ENCODE results near the gene DYRK2. TPM values are rescaled to one million over a fixed set of nuclear protein-coding genes. Genes with fewer than 3 reads are reported as not detected.

Gene DYRK2
- total RNA-seq, result 10 to 100 TPM; 72.9 to 73.1 TPM

GRCh38 chr12:67648521-67649260 lies at the start of gene DYRK2:
TSS of gene DYRK2 (plus strand) at chr12:67648745. CDS start at chr12:67649134, 389 bp downstream.
- H3K36me3 Mint-ChIP-seq (ENCODE audit: low read depth), result peaks cover 28% of the 10 kb centered on the region
- ATAC-seq (peak; percentile 61), DNase-seq (peak; percentile 82)
- ChIA-PET POLR2A (interaction anchor here (0.7 to 2.1 kb wide), 13 partner anchors 10 to 380 kb away, joined by 3 to 29 read pairs (median 6); partner anchors contain the start of gene CAND1), CTCF (interaction anchor here (0.7 to 1.5 kb wide), 7 partner anchors 13 to 294 kb away, joined by 3 to 12 read pairs (median 3); no protein-coding TSS in a partner anchor)
- no peaks in the 10 kb centered on the region for H3K9me3 Mint-ChIP-seq (ENCODE audit: insufficient read depth)
- peak within 1 kb of the TSS; percentile 89 for H3K27ac Mint-ChIP-seq
- peak within 1 kb of the TSS; percentile 94 for H3K4me3 Mint-ChIP-seq
- no peaks in the 10 kb centered on the region for H3K27me3 Mint-ChIP-seq (ENCODE audit: low read depth)
- peaks cover 39% of the 10 kb centered on the region for H3K4me1 Mint-ChIP-seq (ENCODE audit: low read depth)

- Mint-ChIP-seq H3K4me1 (ENCODE audit: low read depth) (peaks cover 3% of the 10 kb centered on the region), H3K27me3 (ENCODE audit: low read depth) (no peaks in the 10 kb centered on the region), H3K36me3 (ENCODE audit: low read depth) (peaks cover 18% of the 10 kb centered on the region), H3K9me3 (ENCODE audit: insufficient read depth) (peaks cover 21% of the 10 kb centered on the region), H3K4me3 (no peak overlapping the region), H3K27ac (no peak overlapping the region)
- ChIA-PET POLR2A (no interaction called here), CTCF (interaction anchor here (0.9 to 2.2 kb wide), 3 partner anchors 9 to 14 kb away, joined by 3 to 8 read pairs (median 3); no protein-coding TSS in a partner anchor)
- DNase-seq (no peak), ATAC-seq (no peak)
These were observed 48.9 kb upstream of the DYRK2 start for GRCh38 chr12:67599691-67600090.

GRCh38 chr12:67601126-67601525 lies 47.4 kb upstream of the DYRK2 start:
- ChIA-PET POLR2A (interaction anchor here (1.4 kb wide), 1 partner anchor 47 kb away, joined by 3 read pairs; the partner anchor contains the start of gene DYRK2), CTCF (interaction anchor here (2.2 kb wide), 1 partner anchor 10 kb away, joined by 8 read pairs; no protein-coding TSS in a partner anchor)
- Mint-ChIP-seq H3K36me3 (ENCODE audit: low read depth) (peaks cover 18% of the 10 kb centered on the region), H3K27me3 (ENCODE audit: low read depth) (no peaks in the 10 kb centered on the region), H3K4me3 (no peak overlapping the region), H3K9me3 (ENCODE audit: insufficient read depth) (peaks cover 21% of the 10 kb centered on the region), H3K4me1 (ENCODE audit: low read depth) (no peaks in the 10 kb centered on the region), H3K27ac (no peak overlapping the region)
- DNase-seq, result no peak
- no peak for ATAC-seq

- POLR2A ChIA-PET, result no interaction called here
These were observed 39.2 kb upstream of the DYRK2 start for GRCh38 chr12:67609226-67609870.

GRCh38 chr12:67613040-67613439 lies 35.5 kb upstream of the DYRK2 start:
- CTCF ChIA-PET, result interaction anchor here (0.7 kb wide), 1 partner anchor 14 kb away, joined by 3 read pairs; no protein-coding TSS in a partner anchor
- POLR2A ChIA-PET, result no interaction called here
- no peak for DNase-seq
- peaks cover 7% of the 10 kb centered on the region for H3K27me3 Mint-ChIP-seq (ENCODE audit: low read depth)
- no peak overlapping the region for H3K4me3 Mint-ChIP-seq
- no peak for ATAC-seq
- no peaks in the 10 kb centered on the region for H3K9me3 Mint-ChIP-seq (ENCODE audit: insufficient read depth)
- no peak overlapping the region for H3K27ac Mint-ChIP-seq
- peaks cover 2% of the 10 kb centered on the region for H3K36me3 Mint-ChIP-seq (ENCODE audit: low read depth)
- H3K4me1 Mint-ChIP-seq (ENCODE audit: low read depth), result no peaks in the 10 kb centered on the region

More at GRCh38 chr12:67609226-67609870, 39.2 kb upstream of the DYRK2 start:
- ATAC-seq (no peak), DNase-seq (no peak)
- Mint-ChIP-seq H3K4me1 (ENCODE audit: low read depth) (no peaks in the 10 kb centered on the region), H3K9me3 (ENCODE audit: insufficient read depth) (no peaks in the 10 kb centered on the region), H3K4me3 (no peak overlapping the region), H3K36me3 (ENCODE audit: low read depth) (peaks cover 2% of the 10 kb centered on the region), H3K27ac (no peak overlapping the region), H3K27me3 (ENCODE audit: low read depth) (peaks cover 4% of the 10 kb centered on the region)
- CTCF ChIA-PET, result interaction anchor here (1.5 kb wide), 1 partner anchor 39 kb away, joined by 3 read pairs; the partner anchor contains the start of gene DYRK2

- H3K4me3 Mint-ChIP-seq, result no peak overlapping the region
- H3K4me1 Mint-ChIP-seq (ENCODE audit: low read depth), result peaks cover 5% of the 10 kb centered on the region
- H3K27ac Mint-ChIP-seq, result no peak overlapping the region
- no peak for ATAC-seq
- peaks cover 5% of the 10 kb centered on the region for H3K27me3 Mint-ChIP-seq (ENCODE audit: low read depth)
- POLR2A ChIA-PET, result interaction anchor here (0.9 kb wide), 1 partner anchor 11 kb away, joined by 3 read pairs; no protein-coding TSS in a partner anchor
- no peaks in the 10 kb centered on the region for H3K36me3 Mint-ChIP-seq (ENCODE audit: low read depth)
- no peaks in the 10 kb centered on the region for H3K9me3 Mint-ChIP-seq (ENCODE audit: insufficient read depth)
- no peak for DNase-seq
- CTCF ChIA-PET, result interaction anchor here (0.9 to 1.8 kb wide), 4 partner anchors 11 to 26 kb away, joined by 3 to 4 read pairs (median 3); no protein-coding TSS in a partner anchor
These were observed 30.9 kb upstream of the DYRK2 start for GRCh38 chr12:67617629-67618028.

- H3K27me3 Mint-ChIP-seq (ENCODE audit: low read depth), result peaks cover 5% of the 10 kb centered on the region
- ChIA-PET CTCF (interaction anchor here (1.0 to 1.8 kb wide), 3 partner anchors 11 to 27 kb away, joined by 3 to 4 read pairs (median 3); no protein-coding TSS in a partner anchor), POLR2A (interaction anchor here (0.9 kb wide), 1 partner anchor 12 kb away, joined by 3 read pairs; no protein-coding TSS in a partner anchor)
- no peaks in the 10 kb centered on the region for H3K36me3 Mint-ChIP-seq (ENCODE audit: low read depth)
- no peaks in the 10 kb centered on the region for H3K9me3 Mint-ChIP-seq (ENCODE audit: insufficient read depth)
- no peak for ATAC-seq
- no peak overlapping the region for H3K4me3 Mint-ChIP-seq
- H3K27ac Mint-ChIP-seq, result no peak overlapping the region
- DNase-seq, result no peak
- H3K4me1 Mint-ChIP-seq (ENCODE audit: low read depth), result peaks cover 5% of the 10 kb centered on the region
These were observed 30.2 kb upstream of the DYRK2 start for GRCh38 chr12:67618303-67618702.

GRCh38 chr12:67621112-67621511 lies 27.4 kb upstream of the DYRK2 start:
- Mint-ChIP-seq H3K4me1 (ENCODE audit: low read depth) (peaks cover 5% of the 10 kb centered on the region), H3K9me3 (ENCODE audit: insufficient read depth) (no peaks in the 10 kb centered on the region), H3K27me3 (ENCODE audit: low read depth) (no peaks in the 10 kb centered on the region), H3K27ac (no peak overlapping the region), H3K36me3 (ENCODE audit: low read depth) (peaks cover 3% of the 10 kb centered on the region), H3K4me3 (no peak overlapping the region)
- ChIA-PET CTCF (no interaction called here), POLR2A (no interaction called here)
- no peak for ATAC-seq
- no peak for DNase-seq

- Mint-ChIP-seq H3K9me3 (ENCODE audit: insufficient read depth) (no peaks in the 10 kb centered on the region), H3K27me3 (ENCODE audit: low read depth) (no peaks in the 10 kb centered on the region), H3K4me1 (ENCODE audit: low read depth) (peaks cover 5% of the 10 kb centered on the region), H3K4me3 (no peak overlapping the region), H3K27ac (no peak overlapping the region), H3K36me3 (ENCODE audit: low read depth) (peaks cover 3% of the 10 kb centered on the region)
- no peak for ATAC-seq
- ChIA-PET CTCF (no interaction called here), POLR2A (interaction anchor here (1.1 kb wide), 1 partner anchor 9 kb away, joined by 3 read pairs; no protein-coding TSS in a partner anchor)
- no peak for DNase-seq
These were observed 26.6 kb upstream of the DYRK2 start for GRCh38 chr12:67621926-67622325.

- H3K27ac Mint-ChIP-seq, result no peak overlapping the region
- no peaks in the 10 kb centered on the region for H3K9me3 Mint-ChIP-seq (ENCODE audit: insufficient read depth)
- ChIA-PET CTCF (no interaction called here), POLR2A (no interaction called here)
- peaks cover 6% of the 10 kb centered on the region for H3K4me1 Mint-ChIP-seq (ENCODE audit: low read depth)
- DNase-seq (no peak), ATAC-seq (no peak)
- peaks cover 3% of the 10 kb centered on the region for H3K36me3 Mint-ChIP-seq (ENCODE audit: low read depth)
- H3K27me3 Mint-ChIP-seq (ENCODE audit: low read depth), result no peaks in the 10 kb centered on the region
- H3K4me3 Mint-ChIP-seq, result no peak overlapping the region
These were observed 25.3 kb upstream of the DYRK2 start for GRCh38 chr12:67623259-67623658.

GRCh38 chr12:67624355-67624754 lies 24.2 kb upstream of the DYRK2 start:
- ChIA-PET CTCF (no interaction called here), POLR2A (no interaction called here)
- Mint-ChIP-seq H3K27me3 (ENCODE audit: low read depth) (no peaks in the 10 kb centered on the region), H3K36me3 (ENCODE audit: low read depth) (peaks cover 11% of the 10 kb centered on the region), H3K9me3 (ENCODE audit: insufficient read depth) (peaks cover 4% of the 10 kb centered on the region), H3K27ac (no peak overlapping the region), H3K4me1 (ENCODE audit: low read depth) (peaks cover 13% of the 10 kb centered on the region), H3K4me3 (no peak overlapping the region)
- no peak for ATAC-seq
- DNase-seq, result no peak

GRCh38 chr12:67625004-67625403 lies 23.5 kb upstream of the DYRK2 start:
- CTCF ChIA-PET, result no interaction called here
- DNase-seq, result no peak
- ATAC-seq, result no peak
- peaks cover 17% of the 10 kb centered on the region for H3K36me3 Mint-ChIP-seq (ENCODE audit: low read depth)
- peaks cover 10% of the 10 kb centered on the region for H3K9me3 Mint-ChIP-seq (ENCODE audit: insufficient read depth)
- H3K4me3 Mint-ChIP-seq, result no peak overlapping the region
- POLR2A ChIA-PET, result interaction anchor here (0.6 kb wide), 1 partner anchor 240 kb away, joined by 3 read pairs; no protein-coding TSS in a partner anchor
- H3K4me1 Mint-ChIP-seq (ENCODE audit: low read depth), result peaks cover 19% of the 10 kb centered on the region
- no peak overlapping the region for H3K27ac Mint-ChIP-seq
- H3K27me3 Mint-ChIP-seq (ENCODE audit: low read depth), result no peaks in the 10 kb centered on the region

All from activated CD8-positive, alpha-beta T cell treated with anti-CD3 and anti-CD28 coated beads, Interleukin-2, amount 10 ng/mL, durations not matched to agents 7 days and 5 days (primary cell).